H1 (cell line): ENCODE measurements around the gene LRP2BP.

Source experiments
- EP300 ChIP-seq, 2 experiments: IDR thresholded peaks; 1 replicate in 1 of 2; 2 replicates in 1 of 2; pipeline ENCODE4 v1.6.1; 2011 to 2012; ENCODE audit warnings: low read depth in 2 of 2, low read length in 2 of 2, mild to moderate bottlenecking in 2 of 2, borderline replicate concordance in 1 of 2, inconsistent platforms in 1 of 2, moderate library complexity in 1 of 2
- NANOG ChIP-seq: IDR thresholded peaks from 2 replicates; pipeline ENCODE4 v1.6.1; 2011; ENCODE audit warnings: low read length, low read depth, mild to moderate bottlenecking, inconsistent platforms; ENCODE audit not compliant: insufficient read depth, poor library complexity, severe bottlenecking
- NRF1 ChIP-seq: IDR thresholded peaks from 2 replicates; pipeline ENCODE4 v1.6.1; 2011; ENCODE audit warnings: mild to moderate bottlenecking, low read depth, low read length, improper control_type of control experiment
- POLR2AphosphoS5 ChIP-seq: IDR thresholded peaks from 2 replicates; pipeline ENCODE4 v1.6.1; 2011; ENCODE audit warnings: low read depth, low read length
- RAD21 ChIP-seq, 2 experiments: IDR thresholded peaks in 1 of 2; conservative IDR thresholded peaks in 1 of 2; 2 replicates each; pipeline ENCODE4 v1.6.1; 2011; ENCODE audit warnings: low read depth in 2 of 2, low read length in 2 of 2, improper control_type of control experiment in 1 of 2, inconsistent platforms in 1 of 2, mild to moderate bottlenecking in 1 of 2, moderate library complexity in 1 of 2
- SP2 ChIP-seq: IDR thresholded peaks from 2 replicates; pipeline ENCODE4 v1.6.1; 2012; ENCODE audit warnings: mild to moderate bottlenecking, low read length, inconsistent platforms
- TF ChIP-seq, protein P1 (sequence below), 3 experiments: IDR thresholded peaks; 1 replicate in 2 of 3; 2 replicates in 1 of 3; pipeline versions ENCODE4 v1.5.1 to v1.6.1; 2011; ENCODE audit warnings: low read length in 3 of 3, mild to moderate bottlenecking in 3 of 3, inconsistent platforms in 2 of 3, low read depth in 1 of 3, moderate library complexity in 1 of 3; ENCODE audit not compliant: insufficient read depth in 1 of 3; ENCODE audit errors: control extremely low read depth in 1 of 3

DNA sequence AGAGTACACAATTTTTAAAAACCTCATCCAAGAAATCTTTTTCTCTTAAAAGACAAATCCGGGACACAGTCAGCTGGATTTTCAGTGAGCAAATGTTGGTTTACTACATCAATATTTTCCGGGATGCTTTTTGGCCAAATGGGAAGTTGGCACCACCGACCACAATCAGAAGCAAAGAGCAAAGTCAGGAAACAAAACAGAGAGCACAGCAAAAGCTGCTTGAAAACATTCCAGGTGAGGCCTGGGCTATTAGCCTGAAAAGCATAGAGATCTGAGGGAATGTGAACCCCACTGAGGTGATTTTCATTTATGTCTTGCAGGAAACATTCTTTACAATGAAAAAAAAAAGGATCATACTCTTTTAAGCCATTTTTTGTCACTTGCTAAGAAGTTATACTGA is 33.9 kb downstream of the LRP2BP start:
- no peak for TF ChIP-seq EP300 (IDR thresholded peaks at IDR 0.05; ENCODE audit: borderline replicate concordance in 1 of 2, low read depth in 2 of 2, low read length in 2 of 2)
- TF ChIP-seq, protein P1, sequence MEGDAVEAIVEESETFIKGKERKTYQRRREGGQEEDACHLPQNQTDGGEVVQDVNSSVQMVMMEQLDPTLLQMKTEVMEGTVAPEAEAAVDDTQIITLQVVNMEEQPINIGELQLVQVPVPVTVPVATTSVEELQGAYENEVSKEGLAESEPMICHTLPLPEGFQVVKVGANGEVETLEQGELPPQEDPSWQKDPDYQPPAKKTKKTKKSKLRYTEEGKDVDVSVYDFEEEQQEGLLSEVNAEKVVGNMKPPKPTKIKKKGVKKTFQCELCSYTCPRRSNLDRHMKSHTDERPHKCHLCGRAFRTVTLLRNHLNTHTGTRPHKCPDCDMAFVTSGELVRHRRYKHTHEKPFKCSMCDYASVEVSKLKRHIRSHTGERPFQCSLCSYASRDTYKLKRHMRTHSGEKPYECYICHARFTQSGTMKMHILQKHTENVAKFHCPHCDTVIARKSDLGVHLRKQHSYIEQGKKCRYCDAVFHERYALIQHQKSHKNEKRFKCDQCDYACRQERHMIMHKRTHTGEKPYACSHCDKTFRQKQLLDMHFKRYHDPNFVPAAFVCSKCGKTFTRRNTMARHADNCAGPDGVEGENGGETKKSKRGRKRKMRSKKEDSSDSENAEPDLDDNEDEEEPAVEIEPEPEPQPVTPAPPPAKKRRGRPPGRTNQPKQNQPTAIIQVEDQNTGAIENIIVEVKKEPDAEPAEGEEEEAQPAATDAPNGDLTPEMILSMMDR (IDR thresholded peaks at IDR 0.05; ENCODE audit: control extremely low read depth in 1 of 3, insufficient read depth in 1 of 3, low read depth in 1 of 3, low read length in 3 of 3), result no peak
- no peak for TF ChIP-seq NRF1
- TF ChIP-seq NANOG, result no peak
- TF ChIP-seq SP2, result no peak
- no peak for TF ChIP-seq RAD21 (IDR thresholded peaks at IDR 0.05 in 1 of 2, conservative IDR thresholded peaks at IDR 0.05 in 1 of 2; ENCODE audit: low read depth in 2 of 2, low read length in 2 of 2)
- TF ChIP-seq POLR2AphosphoS5, result no peak
